H1 (cell line): ENCODE results near the gene THAP4. TPM values are rescaled to one million over a fixed set of nuclear protein-coding genes. Genes with fewer than 3 reads are reported as not detected.

Source experiments
- CTCF ChIA-PET: fragments of 300-600 bp; sonication (Branson Sonifier 250); formaldehyde crosslinking; loops from one replicate; lab custom pipeline; 2021; ENCODE audit not compliant: partially characterized antibody; lab: Charles Lee
- POLR2A ChIA-PET: fragments of 300-600 bp; sonication (Branson Sonifier 250); formaldehyde crosslinking; loops from one replicate; lab custom pipeline; 2021; ENCODE audit warnings: inconsistent platforms; ENCODE audit not compliant: partially characterized antibody; lab: Charles Lee
- DNase-seq, 2 experiments: peaks; one replicate each; pipeline versions ENCODE4 v3.0.0 to v3.0.0-alpha.2; 2010 to 2022; ENCODE audit warnings: low spot score in 2 of 2, low read depth in 1 of 2, mixed read lengths in 1 of 2
- FAIRE-seq: peaks from 2 replicates; lab custom pipeline; 2011; peaks lifted over from hg19 to GRCh38; lab: Jason Lieb, UNC
- H2AFZ ChIP-seq: 2 replicates; pipeline ENCODE4 v1.8.1; 2012; ENCODE audit warnings: low read length, inconsistent platforms
- H2AK5ac ChIP-seq: 2 replicates; pipeline ENCODE4 v1.6.1; 2013; ENCODE audit warnings: low read depth, low read length
- H2BK120ac ChIP-seq: replicated peaks from 2 replicates; pipeline ENCODE3; 2013; ENCODE audit warnings: low read depth, low read length, inconsistent platforms
- H2BK12ac ChIP-seq: 2 replicates; pipeline ENCODE4 v1.6.1; 2013; ENCODE audit warnings: low read depth, low read length
- H2BK15ac ChIP-seq: 2 replicates; pipeline ENCODE4 v1.6.1; 2013; ENCODE audit warnings: low read length
- H2BK20ac ChIP-seq: 2 replicates; pipeline ENCODE4 v1.6.1; 2013; ENCODE audit warnings: low read length
- H2BK5ac ChIP-seq: 2 replicates; pipeline ENCODE4 v1.6.1; 2013; ENCODE audit warnings: low read depth, low read length
- H3K14ac ChIP-seq: 2 replicates; pipeline ENCODE4 v1.6.1; 2013; ENCODE audit warnings: inconsistent platforms; ENCODE audit not compliant: insufficient read length
- H3K18ac ChIP-seq: 2 replicates; pipeline ENCODE4 v1.6.1; 2013; ENCODE audit warnings: low read length; ENCODE audit errors: extremely low read depth
- H3K23ac ChIP-seq: 2 replicates; pipeline ENCODE4 v1.6.1; 2013; ENCODE audit warnings: inconsistent platforms; ENCODE audit not compliant: insufficient read length
- H3K23me2 ChIP-seq: 2 replicates; pipeline ENCODE4 v1.6.1; 2013; ENCODE audit warnings: low read depth, low read length
- H3K27ac ChIP-seq: 2 replicates; pipeline ENCODE4 v1.6.1; 2011; ENCODE audit warnings: low read depth, low read length, inconsistent platforms
- H3K27me3 ChIP-seq, 4 experiments: replicated peaks in 1 of 4; 1 replicate in 1 of 4; 2 replicates in 3 of 4; pipeline versions ENCODE4 v1.6.1 to v1.8.1; 2011 to 2013; ENCODE audit warnings: low read length in 3 of 4, mild to moderate bottlenecking in 3 of 4, inconsistent platforms in 2 of 4, mixed read lengths in 2 of 4, moderate library complexity in 1 of 4; ENCODE audit not compliant: control insufficient read depth in 3 of 4, insufficient read depth in 3 of 4; ENCODE audit errors: extremely low read depth in 1 of 4
- H3K36me3 ChIP-seq, 4 experiments: 2 replicates each; pipeline versions ENCODE4 v1.6.1 to v1.8.1; 2011 to 2013; ENCODE audit warnings: mild to moderate bottlenecking in 4 of 4, low read length in 3 of 4, moderate library complexity in 2 of 4, control low read depth in 1 of 4, inconsistent platforms in 1 of 4; ENCODE audit not compliant: insufficient read depth in 4 of 4, control insufficient read depth in 2 of 4
- H3K4ac ChIP-seq: replicated peaks from 2 replicates; pipeline ENCODE3; 2013; ENCODE audit warnings: low read length, low read depth, mixed read lengths, inconsistent platforms; ENCODE audit not compliant: insufficient read length
- H3K4me1 ChIP-seq, 4 experiments: replicated peaks in 1 of 4; 1 replicate in 1 of 4; 2 replicates in 3 of 4; pipeline versions ENCODE4 v1.6.1 to v1.8.1; 2011 to 2013; ENCODE audit warnings: low read length in 3 of 4, inconsistent platforms in 2 of 4, mixed read lengths in 1 of 4; ENCODE audit not compliant: insufficient read depth in 4 of 4, control insufficient read depth in 3 of 4
- H3K4me2 ChIP-seq, 2 experiments: 2 replicates each; pipeline versions ENCODE4 v1.6.1 to v1.8.1; 2011 to 2013; ENCODE audit warnings: low read depth in 2 of 2, low read length in 2 of 2, control low read depth in 1 of 2, inconsistent platforms in 1 of 2, mild to moderate bottlenecking in 1 of 2; ENCODE audit not compliant: insufficient read depth in 1 of 2
- H3K4me3 ChIP-seq, 4 experiments: fragments of 200-600, 300-600 bp in 1 of 4; sonication (generic), shearing (Covaris generic), sonication (Bioruptor Twin) in 1 of 4; 2 replicates each; pipeline versions ENCODE4 v1.5.1 to v1.8.1; 2011 to 2016; ENCODE audit warnings: low read length in 4 of 4, low read depth in 3 of 4, control low read depth in 2 of 4, inconsistent platforms in 2 of 4, mild to moderate bottlenecking in 2 of 4, mixed read lengths in 1 of 4, moderate library complexity in 1 of 4; ENCODE audit not compliant: insufficient read depth in 2 of 4; ENCODE audit errors: extremely low read depth in 1 of 4
- H3K56ac ChIP-seq: replicated peaks from 2 replicates; pipeline ENCODE3; 2013; ENCODE audit warnings: low read depth, mild to moderate bottlenecking, mixed read lengths, low read length, inconsistent platforms; ENCODE audit not compliant: insufficient read length
- H3K79me1 ChIP-seq: 2 replicates; pipeline ENCODE4 v1.6.1; 2013; ENCODE audit warnings: low read depth, low read length, control low read depth
- H3K79me2 ChIP-seq, 2 experiments: 2 replicates each; pipeline versions ENCODE4 v1.6.1 to v1.8.1; 2012 to 2013; ENCODE audit warnings: low read length in 2 of 2, mild to moderate bottlenecking in 2 of 2, inconsistent platforms in 1 of 2; ENCODE audit not compliant: insufficient read depth in 2 of 2, control insufficient read depth in 1 of 2
- H3K9ac ChIP-seq, 4 experiments: replicated peaks in 1 of 4; 1 replicate in 1 of 4; 2 replicates in 3 of 4; pipeline versions ENCODE4 v1.6.1 to v1.8.1; 2011 to 2013; ENCODE audit warnings: low read depth in 3 of 4, low read length in 3 of 4, control low read depth in 2 of 4, mild to moderate bottlenecking in 2 of 4, moderate library complexity in 2 of 4, inconsistent platforms in 1 of 4; ENCODE audit errors: extremely low read depth in 1 of 4
- H3K9me3 ChIP-seq, 2 experiments: 2 replicates each; pipeline versions ENCODE4 v1.6.1 to v1.8.1; 2012 to 2013; ENCODE audit warnings: mild to moderate bottlenecking in 2 of 2, moderate library complexity in 2 of 2, control low read depth in 1 of 2, inconsistent platforms in 1 of 2, low read depth in 1 of 2, low read length in 1 of 2, mixed read lengths in 1 of 2; ENCODE audit not compliant: insufficient read depth in 2 of 2
- H4K20me1 ChIP-seq, 2 experiments: replicated peaks in 1 of 2; 2 replicates each; pipeline versions ENCODE3 to v1.8.1; 2011 to 2013; ENCODE audit warnings: inconsistent platforms in 2 of 2, low read length in 2 of 2, mild to moderate bottlenecking in 1 of 2; ENCODE audit not compliant: insufficient read depth in 2 of 2, control insufficient read depth in 1 of 2
- H4K5ac ChIP-seq: 2 replicates; pipeline ENCODE4 v1.6.1; 2013; ENCODE audit warnings: low read length, low read depth, mixed read lengths, inconsistent platforms; ENCODE audit not compliant: insufficient read length
- H4K8ac ChIP-seq: 2 replicates; pipeline ENCODE4 v1.8.0; 2013; ENCODE audit warnings: mild to moderate bottlenecking, moderate library complexity, low read length, inconsistent platforms; ENCODE audit not compliant: insufficient read depth; ENCODE audit errors: extremely low read depth
- H4K91ac ChIP-seq: replicated peaks from 2 replicates; pipeline ENCODE3; 2013; ENCODE audit warnings: low read length, mixed read lengths, inconsistent platforms; ENCODE audit not compliant: insufficient read length
- EP300 ChIP-seq, 2 experiments: IDR thresholded peaks; 1 replicate in 1 of 2; 2 replicates in 1 of 2; pipeline ENCODE4 v1.6.1; 2011 to 2012; ENCODE audit warnings: low read depth in 2 of 2, low read length in 2 of 2, mild to moderate bottlenecking in 2 of 2, borderline replicate concordance in 1 of 2, inconsistent platforms in 1 of 2, moderate library complexity in 1 of 2
- EZH2 ChIP-seq: fragments of 200-600 bp; sonication (generic); IDR thresholded peaks from 2 replicates; pipeline ENCODE4 v1.7.1; 2012; ENCODE audit warnings: low read depth, mild to moderate bottlenecking, moderate library complexity, low read length, inconsistent platforms; ENCODE audit not compliant: severe bottlenecking
- GTF2F1 ChIP-seq: IDR thresholded peaks from 2 replicates; pipeline ENCODE4 v1.6.1; 2012; ENCODE audit warnings: low read depth, low read length, improper control_type of control experiment, borderline replicate concordance
- PHF8 ChIP-seq: fragments of 200-600 bp; sonication (generic); conservative IDR thresholded peaks from 2 replicates; pipeline ENCODE4 v1.7.1; 2012; ENCODE audit warnings: low read depth, mild to moderate bottlenecking, inconsistent platforms, low read length, moderate library complexity
- RAD21 ChIP-seq, 2 experiments: IDR thresholded peaks in 1 of 2; conservative IDR thresholded peaks in 1 of 2; 2 replicates each; pipeline ENCODE4 v1.6.1; 2011; ENCODE audit warnings: low read depth in 2 of 2, low read length in 2 of 2, improper control_type of control experiment in 1 of 2, inconsistent platforms in 1 of 2, mild to moderate bottlenecking in 1 of 2, moderate library complexity in 1 of 2
- RXRA ChIP-seq: IDR thresholded peaks from 2 replicates; pipeline ENCODE4 v1.6.1; 2011; ENCODE audit warnings: low read depth, mild to moderate bottlenecking, low read length, moderate library complexity; ENCODE audit not compliant: insufficient read depth
- SP2 ChIP-seq: IDR thresholded peaks from 2 replicates; pipeline ENCODE4 v1.6.1; 2012; ENCODE audit warnings: mild to moderate bottlenecking, low read length, inconsistent platforms
- SP4 ChIP-seq: IDR thresholded peaks from 2 replicates; pipeline ENCODE4 v1.6.1; 2012; ENCODE audit warnings: low read length, inconsistent platforms
- SUZ12 ChIP-seq: fragments of 200-600 bp; sonication (generic); IDR thresholded peaks from 2 replicates; pipeline ENCODE4 v1.6.1; 2012; ENCODE audit warnings: mild to moderate bottlenecking, inconsistent platforms, low read length, moderate library complexity, mixed read lengths
- ZNF274 ChIP-seq: IDR thresholded peaks from 2 replicates; pipeline ENCODE4 v1.7.0; 2012; ENCODE audit warnings: low read length, borderline replicate concordance; ENCODE audit errors: extremely low read depth
- WGBS, 2 experiments: shearing (Covaris generic) in 1 of 2; methylation state at CpG; one replicate each; pipeline versions ENCODE4 v1.1.6 to v1.1.7; 2013 to 2015; ENCODE audit warnings: low lambda C conversion rate in 2 of 2, mixed read lengths in 2 of 2, inconsistent platforms in 1 of 2, low coverage in 1 of 2, missing lambda C conversion rate in 1 of 2; ENCODE audit not compliant: insufficient replicate concordance in 2 of 2, insufficient coverage in 1 of 2, insufficient read length in 1 of 2; ENCODE audit errors: extremely low coverage in 1 of 2, missing lambda C conversion rate in 1 of 2; 5-methylcytosine and 5-hydroxymethylcytosine counted together
- polyA plus RNA-seq, 7 experiments: library from polyadenylated mRNA; depleted of rRNA in 3 of 7; stranded (reverse) in 5 of 7; unstranded in 2 of 7; fragments of >200 nt in 5 of 7; fragments of 200-250 nt in 2 of 7; gene quantifications; 1 replicate in 5 of 7; 2 replicates in 1 of 7; 4 replicates in 1 of 7; pipeline versions ENCODE4 v1.2.1 to v1.2.3, GENCODE V29; 2011 to 2013; ENCODE audit warnings: missing spikeins in 2 of 7, mixed read lengths in 2 of 7
- total RNA-seq: library from RNA; stranded (reverse); fragmentation: NEBNext Ultra II Directional; extraction: Animal tissue kit (Norgen Biotek cat#: 25700); gene quantifications from 2 replicates; pipeline ENCODE4 v1.2.1, GENCODE V29; 2021

The THAP4 gene
- total and polyA plus RNA-seq, 2 of the 8 experiments (the other 6 are each of a cell fraction or from before 2014, with no cell fraction given): 78.9 to 83.6 TPM

GRCh38 chr2:241668839-241669238 is 31.9 kb upstream of the THAP4 start:
- Histone ChIP-seq H3K4me2 (no peak overlapping the region), H4K91ac (no peak overlapping the region), H3K18ac (no peak overlapping the region), H2BK20ac (no peak overlapping the region), H3K79me1 (no peaks in the 10 kb centered on the region), H3K27me3 (no peaks in the 10 kb centered on the region), H3K23ac (no peak overlapping the region), H3K4me3 (no peak overlapping the region), H2BK12ac (no peak overlapping the region), H2AFZ (no peak overlapping the region), H2AK5ac (no peak overlapping the region), H3K9ac (no peak overlapping the region), H4K8ac (no peak overlapping the region), H4K5ac (no peak overlapping the region), H3K79me2 (no peaks in the 10 kb centered on the region), H3K36me3 (peaks cover 9 to 33% (median 22%) of the 10 kb centered on the region in 4 experiments), H2BK120ac (no peak overlapping the region), H3K56ac (no peak overlapping the region), H3K23me2 (no peaks in the 10 kb centered on the region), H2BK15ac (no peak overlapping the region), H3K4ac (no peak overlapping the region), H3K4me1 (no peaks in the 10 kb centered on the region), H2BK5ac (no peak overlapping the region), H3K9me3 (no peaks in the 10 kb centered on the region), H3K14ac (no peak overlapping the region), H4K20me1 (peaks cover 3 to 8% of the 10 kb centered on the region in 2 experiments), H3K27ac (no peak overlapping the region)
- FAIRE-seq (no peak), DNase-seq (no peak)
- 98% methylated on average over 9 of the region's 12 CpGs; no CpG with 5 or more reads in 1 of the 2 experiments for WGBS, 2 experiments
- no peak for TF ChIP-seq EP300 (IDR thresholded peaks at IDR 0.05; ENCODE audit: borderline replicate concordance in 1 of 2, low read depth in 2 of 2, low read length in 2 of 2)
- TF ChIP-seq SP4: no peak
- no peak for TF ChIP-seq RAD21 (IDR thresholded peaks at IDR 0.05 in 1 of 2, conservative IDR thresholded peaks at IDR 0.05 in 1 of 2; ENCODE audit: low read depth in 2 of 2, low read length in 2 of 2)
- no peak for TF ChIP-seq RXRA
- no peak for TF ChIP-seq ZNF274
- no peak for TF ChIP-seq SP2
- TF ChIP-seq GTF2F1: no peak
- TF ChIP-seq EZH2: no peak
- TF ChIP-seq SUZ12: no peak
- no peak for TF ChIP-seq PHF8
- CTCF ChIA-PET: interaction anchor here (1.1 to 1.4 kb wide), 3 partner anchors 10 to 210 kb away, joined by 3 to 4 read pairs (median 3); no protein-coding TSS in a partner anchor
- POLR2A ChIA-PET: interaction anchor here (1.1 to 4.0 kb wide), 4 partner anchors 10 to 20 kb away, joined by 3 to 20 read pairs (median 4); no protein-coding TSS in a partner anchor
